Panc1 (cell line): Measurements from ENCODE around the gene OPA1. TPM values are rescaled to one million over a fixed set of nuclear protein-coding genes. Genes with fewer than 3 reads are reported as not detected.

Source experiments
- ATAC-seq: fragments of 200-7000 bp; cut with Tn5 transposase; 2 replicates; pipeline ENCODE4 v1.9.1; 2020; ENCODE audit warnings: mild to moderate bottlenecking, moderate library complexity
- BruUV-seq: library from RNA; stranded (reverse); fragments of 400-500 nt; replicated peaks from 2 replicates; lab custom pipeline; 2021; lab: Mats Ljungman, UMichigan
- CTCF ChIA-PET: fragments of 300-600 bp; sonication (Branson Sonifier 250); formaldehyde crosslinking; loops from one replicate; lab custom pipeline; 2022; ENCODE audit warnings: antibody characterized with exemption; lab: Charles Lee
- POLR2A ChIA-PET: fragments of 300-600 bp; sonication (Branson Sonifier 250); formaldehyde crosslinking; loops from one replicate; lab custom pipeline; 2022; ENCODE audit warnings: antibody characterized with exemption; lab: Charles Lee
- DNase-seq: peaks from one replicate; pipeline ENCODE4 v3.0.0-alpha.2; 2010; ENCODE audit warnings: low read depth, low spot score
- H3K27ac ChIP-seq: 2 replicates; pipeline ENCODE4 v1.5.1; 2011; ENCODE audit warnings: mild to moderate bottlenecking, low read length, inconsistent platforms
- H3K27me3 ChIP-seq: fragments of 200-500 bp; sonication (Bioruptor generic); 2 replicates; pipeline ENCODE4 v1.6.0; 2014; ENCODE audit warnings: low read length, inconsistent platforms; ENCODE audit not compliant: control insufficient read depth, insufficient read depth
- H3K36me3 ChIP-seq: fragments of 200-500 bp; sonication (Bioruptor generic); 2 replicates; pipeline ENCODE4 v1.5.1; 2014; ENCODE audit warnings: inconsistent platforms, mild to moderate bottlenecking, low read length, moderate library complexity; ENCODE audit not compliant: control insufficient read depth, insufficient read depth
- H3K4me1 ChIP-seq: 2 replicates; pipeline ENCODE4 v1.5.1; 2011; ENCODE audit warnings: inconsistent platforms, mild to moderate bottlenecking, low read length, moderate library complexity; ENCODE audit not compliant: control insufficient read depth, insufficient read depth
- H3K4me3 ChIP-seq, 2 experiments: 2 replicates each; pipeline ENCODE4 v1.5.1; 2011 to 2012; ENCODE audit warnings: low read depth in 2 of 2, low read length in 2 of 2, mild to moderate bottlenecking in 2 of 2, inconsistent platforms in 1 of 2, moderate library complexity in 1 of 2
- H3K9me3 ChIP-seq: fragments of 200-500 bp; sonication (Bioruptor generic); 2 replicates; pipeline ENCODE4 v1.5.1; 2014; ENCODE audit warnings: low read depth, mild to moderate bottlenecking, inconsistent platforms, low read length, moderate library complexity; ENCODE audit not compliant: control insufficient read depth, insufficient read depth
- POLR2AphosphoS5 ChIP-seq: IDR thresholded peaks from 2 replicates; pipeline ENCODE4 v1.6.1; 2012; ENCODE audit warnings: mild to moderate bottlenecking, low read depth, low read length, moderate library complexity
- SIN3A ChIP-seq: IDR thresholded peaks from 2 replicates; pipeline ENCODE4 v1.6.1; 2012; ENCODE audit warnings: low read depth, mild to moderate bottlenecking, low read length, moderate library complexity, borderline replicate concordance; ENCODE audit not compliant: insufficient read depth
- TCF7L2 ChIP-seq: IDR thresholded peaks from 2 replicates; pipeline ENCODE4 v1.6.1; 2011; ENCODE audit warnings: mild to moderate bottlenecking, low read depth, low read length, inconsistent platforms
- in situ Hi-C: cut with HindIII; loops from 2 replicates; pipeline ENCODE4 v1.10.0; 2016; ENCODE audit warnings: low sequenced_read_pairs, low pct_unique_long_range_greater_than_20kb
- intact Hi-C: fragments of 100-400 bp; cut with micrococcal nuclease; formaldehyde crosslinking; loops from one replicate; pipeline ENCODE4 v1.10.0; 2022; ENCODE audit not compliant: unreplicated experiment
- total RNA-seq: library from RNA; stranded (reverse); gene quantifications from one replicate; pipeline ENCODE4 v1.2.1, GENCODE V29; 2021; ENCODE audit not compliant: unreplicated experiment
- TF ChIP-seq, protein P1 (sequence below), 2 experiments: IDR thresholded peaks; 2 replicates each; pipeline ENCODE4 v1.6.1; 2011 to 2012; ENCODE audit warnings: low read depth in 2 of 2, control low read depth in 1 of 2, low read length in 1 of 2, mild to moderate bottlenecking in 1 of 2, moderate library complexity in 1 of 2; ENCODE audit not compliant: insufficient read depth in 1 of 2
- TF ChIP-seq, protein P2 (sequence below): fragments of 450-650 bp; IDR thresholded peaks from 2 replicates; pipeline ENCODE4 v1.5.1; 2017; ENCODE audit warnings: mild to moderate bottlenecking

Gene OPA1
- total RNA-seq, 1 experiment from 2014 or later: 109 TPM

DNA sequence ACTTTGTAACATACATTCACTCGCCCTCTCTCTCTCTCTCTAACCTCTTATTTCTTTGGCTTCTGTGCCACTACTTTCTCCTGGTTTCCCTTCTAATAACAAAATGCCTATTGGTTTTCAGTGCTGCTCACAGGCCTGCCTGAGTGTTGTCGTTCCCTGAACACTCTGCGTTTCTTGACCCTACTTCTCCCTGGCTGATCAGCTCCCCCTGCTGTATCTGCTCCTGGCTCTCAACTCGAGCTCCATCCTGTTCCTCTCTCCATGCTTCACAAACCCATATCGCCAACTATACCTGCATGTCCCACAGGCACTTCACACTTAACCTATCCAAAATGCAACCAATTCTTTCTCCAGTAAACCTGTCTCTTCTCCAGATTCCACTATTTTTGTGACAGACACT lies 111.4 kb downstream of the OPA1 start:
- Histone ChIP-seq H3K27ac (no peak overlapping the region), H3K4me1 (no peaks in the 10 kb centered on the region), H3K4me3 (no peak overlapping the region), H3K36me3 (no peaks in the 10 kb centered on the region), H3K27me3 (no peaks in the 10 kb centered on the region), H3K9me3 (no peaks in the 10 kb centered on the region)
- ChIA-PET CTCF (no interaction called here), POLR2A (interaction anchor here (0.6 kb wide), 1 partner anchor 30 kb away, joined by 4 read pairs; no protein-coding TSS in a partner anchor)
- DNase-seq (no peak), ATAC-seq (peak; percentile 49; the same call in 1 of the 2 replicates)
- intact Hi-C loops: no loop called here
- no TSS peak for BruUV-seq
- TF ChIP-seq, protein P1, sequence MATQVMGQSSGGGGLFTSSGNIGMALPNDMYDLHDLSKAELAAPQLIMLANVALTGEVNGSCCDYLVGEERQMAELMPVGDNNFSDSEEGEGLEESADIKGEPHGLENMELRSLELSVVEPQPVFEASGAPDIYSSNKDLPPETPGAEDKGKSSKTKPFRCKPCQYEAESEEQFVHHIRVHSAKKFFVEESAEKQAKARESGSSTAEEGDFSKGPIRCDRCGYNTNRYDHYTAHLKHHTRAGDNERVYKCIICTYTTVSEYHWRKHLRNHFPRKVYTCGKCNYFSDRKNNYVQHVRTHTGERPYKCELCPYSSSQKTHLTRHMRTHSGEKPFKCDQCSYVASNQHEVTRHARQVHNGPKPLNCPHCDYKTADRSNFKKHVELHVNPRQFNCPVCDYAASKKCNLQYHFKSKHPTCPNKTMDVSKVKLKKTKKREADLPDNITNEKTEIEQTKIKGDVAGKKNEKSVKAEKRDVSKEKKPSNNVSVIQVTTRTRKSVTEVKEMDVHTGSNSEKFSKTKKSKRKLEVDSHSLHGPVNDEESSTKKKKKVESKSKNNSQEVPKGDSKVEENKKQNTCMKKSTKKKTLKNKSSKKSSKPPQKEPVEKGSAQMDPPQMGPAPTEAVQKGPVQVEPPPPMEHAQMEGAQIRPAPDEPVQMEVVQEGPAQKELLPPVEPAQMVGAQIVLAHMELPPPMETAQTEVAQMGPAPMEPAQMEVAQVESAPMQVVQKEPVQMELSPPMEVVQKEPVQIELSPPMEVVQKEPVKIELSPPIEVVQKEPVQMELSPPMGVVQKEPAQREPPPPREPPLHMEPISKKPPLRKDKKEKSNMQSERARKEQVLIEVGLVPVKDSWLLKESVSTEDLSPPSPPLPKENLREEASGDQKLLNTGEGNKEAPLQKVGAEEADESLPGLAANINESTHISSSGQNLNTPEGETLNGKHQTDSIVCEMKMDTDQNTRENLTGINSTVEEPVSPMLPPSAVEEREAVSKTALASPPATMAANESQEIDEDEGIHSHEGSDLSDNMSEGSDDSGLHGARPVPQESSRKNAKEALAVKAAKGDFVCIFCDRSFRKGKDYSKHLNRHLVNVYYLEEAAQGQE (IDR thresholded peaks at IDR 0.05; ENCODE audit: insufficient read depth in 1 of 2, low read depth in 2 of 2, low read length in 1 of 2): no peak
- TF ChIP-seq POLR2AphosphoS5 (no peak), TCF7L2 (no peak), SIN3A (no peak)
- TF ChIP-seq, protein P2, sequence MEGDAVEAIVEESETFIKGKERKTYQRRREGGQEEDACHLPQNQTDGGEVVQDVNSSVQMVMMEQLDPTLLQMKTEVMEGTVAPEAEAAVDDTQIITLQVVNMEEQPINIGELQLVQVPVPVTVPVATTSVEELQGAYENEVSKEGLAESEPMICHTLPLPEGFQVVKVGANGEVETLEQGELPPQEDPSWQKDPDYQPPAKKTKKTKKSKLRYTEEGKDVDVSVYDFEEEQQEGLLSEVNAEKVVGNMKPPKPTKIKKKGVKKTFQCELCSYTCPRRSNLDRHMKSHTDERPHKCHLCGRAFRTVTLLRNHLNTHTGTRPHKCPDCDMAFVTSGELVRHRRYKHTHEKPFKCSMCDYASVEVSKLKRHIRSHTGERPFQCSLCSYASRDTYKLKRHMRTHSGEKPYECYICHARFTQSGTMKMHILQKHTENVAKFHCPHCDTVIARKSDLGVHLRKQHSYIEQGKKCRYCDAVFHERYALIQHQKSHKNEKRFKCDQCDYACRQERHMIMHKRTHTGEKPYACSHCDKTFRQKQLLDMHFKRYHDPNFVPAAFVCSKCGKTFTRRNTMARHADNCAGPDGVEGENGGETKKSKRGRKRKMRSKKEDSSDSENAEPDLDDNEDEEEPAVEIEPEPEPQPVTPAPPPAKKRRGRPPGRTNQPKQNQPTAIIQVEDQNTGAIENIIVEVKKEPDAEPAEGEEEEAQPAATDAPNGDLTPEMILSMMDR: no peak
- in situ Hi-C loops: no loop called here

DNA sequence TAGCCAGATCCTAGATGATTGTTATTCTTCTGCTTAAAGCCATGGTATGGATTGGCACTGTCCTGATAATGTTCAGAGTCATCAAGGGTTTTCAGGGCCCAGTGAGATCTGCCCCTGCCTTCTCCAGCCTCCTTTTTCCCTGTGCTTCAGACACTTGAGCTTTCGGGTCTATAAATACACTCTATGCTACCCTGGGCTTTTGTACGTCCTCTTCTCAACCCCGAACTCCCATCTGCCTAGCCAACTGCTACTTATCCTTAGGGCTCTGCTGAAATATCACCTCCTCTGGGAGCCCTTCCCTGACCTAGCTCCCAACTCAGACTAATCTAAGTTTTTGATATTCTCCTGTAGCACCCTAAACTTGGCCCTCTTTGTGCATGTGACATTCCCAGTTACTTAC lies 115.3 kb downstream of the OPA1 start:
- POLR2A ChIA-PET: no interaction called here
- no TSS peak for BruUV-seq
- Histone ChIP-seq H3K27me3 (no peaks in the 10 kb centered on the region), H3K4me1 (no peaks in the 10 kb centered on the region), H3K36me3 (no peaks in the 10 kb centered on the region), H3K4me3 (no peak overlapping the region), H3K9me3 (no peaks in the 10 kb centered on the region), H3K27ac (no peak overlapping the region)
- TF ChIP-seq POLR2AphosphoS5 (no peak), SIN3A (no peak), TCF7L2 (no peak)
- TF ChIP-seq, protein P1 (IDR thresholded peaks at IDR 0.05; ENCODE audit: insufficient read depth in 1 of 2, low read depth in 2 of 2, low read length in 1 of 2): no peak
- TF ChIP-seq, protein P2: no peak
- CTCF ChIA-PET: no interaction called here
- intact Hi-C loops: no loop called here
- DNase-seq (no peak), ATAC-seq (no peak)
- in situ Hi-C loops: no loop called here
